Esophagus muscularis mucosa (tissue), 4 donors: ENCODE data around the gene PTPRT.

Experiments used
- EP300 ChIP-seq: sonication (generic); formaldehyde crosslinking; IDR thresholded peaks from one replicate; pipeline ENCODE4 v1.6.1; 2017; ENCODE audit warnings: antibody characterized with exemption
- POLR2A ChIP-seq: fragments of 450-650 bp; IDR thresholded peaks from one replicate; pipeline ENCODE4 v1.6.1; 2017; ENCODE audit warnings: antibody characterized with exemption, moderate library complexity, mild to moderate bottlenecking, low read depth
- POLR2AphosphoS5 ChIP-seq, 2 donors: sonication (generic); formaldehyde crosslinking; IDR thresholded peaks; one replicate each; pipeline ENCODE4 v1.6.1; 2017; ENCODE audit warnings: antibody characterized with exemption in 2 of 2
- TF ChIP-seq, protein P1 (sequence below), 3 experiments: fragments of 200-600 bp in 2 of 3; fragments of 450-650 bp in 1 of 3; sonication (generic) in 2 of 3; IDR thresholded peaks; one replicate each; pipeline ENCODE4 v1.5.1; 2017 to 2019; ENCODE audit warnings: antibody characterized with exemption in 3 of 3, mild to moderate bottlenecking in 2 of 3, moderate library complexity in 1 of 3

DNA sequence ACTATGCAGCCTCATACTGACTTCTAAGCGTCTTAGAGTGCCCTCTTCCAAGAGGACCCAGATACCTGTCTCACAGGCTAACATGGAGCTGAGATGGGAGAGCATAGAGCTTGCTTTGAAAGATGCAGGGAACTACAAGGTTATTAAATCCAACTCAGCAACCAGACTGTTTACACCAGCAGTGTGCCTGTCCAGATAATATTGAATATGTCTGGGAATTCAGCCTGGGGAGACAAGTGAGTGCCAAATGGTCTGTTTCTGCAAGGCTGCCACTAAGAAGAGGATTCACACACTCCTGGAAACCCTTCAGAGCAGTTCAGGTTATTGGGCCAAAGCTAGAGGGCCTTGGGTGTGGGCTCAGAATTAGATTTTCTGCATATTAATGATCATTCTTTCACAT lies 547.8 kb downstream of the PTPRT start:
- TF ChIP-seq, protein P1, sequence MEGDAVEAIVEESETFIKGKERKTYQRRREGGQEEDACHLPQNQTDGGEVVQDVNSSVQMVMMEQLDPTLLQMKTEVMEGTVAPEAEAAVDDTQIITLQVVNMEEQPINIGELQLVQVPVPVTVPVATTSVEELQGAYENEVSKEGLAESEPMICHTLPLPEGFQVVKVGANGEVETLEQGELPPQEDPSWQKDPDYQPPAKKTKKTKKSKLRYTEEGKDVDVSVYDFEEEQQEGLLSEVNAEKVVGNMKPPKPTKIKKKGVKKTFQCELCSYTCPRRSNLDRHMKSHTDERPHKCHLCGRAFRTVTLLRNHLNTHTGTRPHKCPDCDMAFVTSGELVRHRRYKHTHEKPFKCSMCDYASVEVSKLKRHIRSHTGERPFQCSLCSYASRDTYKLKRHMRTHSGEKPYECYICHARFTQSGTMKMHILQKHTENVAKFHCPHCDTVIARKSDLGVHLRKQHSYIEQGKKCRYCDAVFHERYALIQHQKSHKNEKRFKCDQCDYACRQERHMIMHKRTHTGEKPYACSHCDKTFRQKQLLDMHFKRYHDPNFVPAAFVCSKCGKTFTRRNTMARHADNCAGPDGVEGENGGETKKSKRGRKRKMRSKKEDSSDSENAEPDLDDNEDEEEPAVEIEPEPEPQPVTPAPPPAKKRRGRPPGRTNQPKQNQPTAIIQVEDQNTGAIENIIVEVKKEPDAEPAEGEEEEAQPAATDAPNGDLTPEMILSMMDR (IDR thresholded peaks at IDR 0.05) = no peak
- TF ChIP-seq EP300 (no peak), POLR2A (no peak), POLR2AphosphoS5 (IDR thresholded peaks at IDR 0.05) (no peak)
